Erythroblast (primary cell): ENCODE results near the gene SCLY.

ENCODE experiments used
- GATA1 ChIP-seq: IDR thresholded peaks from 2 replicates; pipeline ENCODE4 v1.6.1; 2011; ENCODE audit warnings: low read depth, mild to moderate bottlenecking, control low read depth, low read length, moderate library complexity
- POLR2A ChIP-seq: IDR thresholded peaks from 2 replicates; pipeline ENCODE4 v1.6.1; 2011; ENCODE audit warnings: mild to moderate bottlenecking, low read length

GRCh38 chr2:238087211-238087610, 26.4 kb downstream of the SCLY start:
- TF ChIP-seq POLR2A (no peak), GATA1 (no peak)
